Nephron progenitor cell (in vitro differentiated cells): ENCODE measurements around the gene OR2T6.

ENCODE experiments used
- DNase-seq: peaks from one replicate; pipeline ENCODE4 v3.0.0; 2021
- H3K27ac Mint-ChIP-seq: 2 replicates; pipeline ENCODE4 v1.8.0; 2021; ENCODE audit warnings: mild to moderate bottlenecking, moderate library complexity, mixed read lengths
- H3K27me3 Mint-ChIP-seq: 2 replicates; pipeline ENCODE4 v1.8.0; 2021; ENCODE audit warnings: mild to moderate bottlenecking, low read depth, mixed read lengths; ENCODE audit not compliant: poor library complexity
- H3K36me3 Mint-ChIP-seq: 2 replicates; pipeline ENCODE4 v1.8.0; 2021; ENCODE audit warnings: low read depth, mixed read lengths
- H3K4me1 Mint-ChIP-seq: 2 replicates; pipeline ENCODE4 v1.8.0; 2021; ENCODE audit warnings: mixed read lengths
- H3K4me3 Mint-ChIP-seq: 2 replicates; pipeline ENCODE4 v1.8.0; 2021; ENCODE audit warnings: mild to moderate bottlenecking, moderate library complexity, mixed read lengths
- H3K9me3 Mint-ChIP-seq: 2 replicates; pipeline ENCODE4 v1.8.0; 2021; ENCODE audit warnings: mild to moderate bottlenecking, moderate library complexity, mixed read lengths
- CTCF ChIP-seq: fragments of 200-600 bp; sonication (generic); IDR thresholded peaks from 2 replicates; pipeline ENCODE4 v1.5.0; 2021; ENCODE audit warnings: antibody characterized with exemption

OR2T6 gene

DNA sequence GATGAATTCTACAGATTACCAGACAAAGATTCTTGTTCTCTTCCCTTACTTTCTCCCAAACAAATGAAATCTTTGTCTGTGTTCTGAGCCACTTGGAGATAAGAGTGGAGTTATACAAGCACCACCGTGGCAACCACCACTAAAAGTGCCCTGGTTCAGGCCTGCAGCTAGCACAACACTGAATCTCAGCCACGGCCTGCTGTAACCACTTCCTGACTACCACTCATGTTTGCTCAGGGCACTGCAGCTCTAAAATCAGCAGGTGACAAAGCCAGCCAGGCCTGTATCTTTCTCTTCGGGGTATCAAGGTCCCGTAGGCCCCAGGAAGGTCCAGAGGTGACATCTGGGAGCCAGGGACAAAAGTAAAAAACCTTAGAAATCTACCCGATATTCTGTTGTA, 3.2 kb upstream of the OR2T6 start:
- Mint-ChIP-seq H3K9me3 (peaks cover 91% of the 10 kb centered on the region), H3K4me1 (no peaks in the 10 kb centered on the region), H3K4me3 (no peak overlapping the region), H3K36me3 (no peaks in the 10 kb centered on the region), H3K27me3 (no peaks in the 10 kb centered on the region), H3K27ac (no peak overlapping the region)
- TF ChIP-seq CTCF, result no peak
- no peak for DNase-seq

DNA sequence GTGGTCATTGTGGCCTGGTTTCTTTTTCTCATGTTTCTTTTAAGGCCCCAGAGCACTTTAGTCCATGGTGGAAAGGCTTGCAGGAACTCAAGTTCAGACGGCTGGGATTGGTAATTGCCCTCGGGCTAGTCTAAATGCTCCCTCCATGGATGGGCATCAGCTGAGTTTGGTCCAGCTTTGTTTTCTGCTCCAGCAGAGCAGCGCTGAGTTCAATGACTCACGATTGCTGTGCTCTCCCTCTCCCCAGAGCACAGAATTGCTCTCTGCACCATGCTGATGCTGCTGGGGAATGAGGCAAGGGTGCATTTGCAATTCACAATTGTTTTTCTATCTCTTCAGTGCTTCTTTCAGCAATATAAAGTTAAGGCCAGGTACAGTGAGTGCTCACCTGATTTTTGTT, 1.8 kb upstream of the OR2T6 start:
- no peaks in the 10 kb centered on the region for H3K36me3 Mint-ChIP-seq
- H3K4me3 Mint-ChIP-seq, result no peak overlapping the region
- H3K27me3 Mint-ChIP-seq, result no peaks in the 10 kb centered on the region
- H3K27ac Mint-ChIP-seq, result no peak overlapping the region
- no peak for TF ChIP-seq CTCF
- H3K4me1 Mint-ChIP-seq, result no peaks in the 10 kb centered on the region
- peaks cover 97% of the 10 kb centered on the region for H3K9me3 Mint-ChIP-seq
- no peak for DNase-seq

DNA sequence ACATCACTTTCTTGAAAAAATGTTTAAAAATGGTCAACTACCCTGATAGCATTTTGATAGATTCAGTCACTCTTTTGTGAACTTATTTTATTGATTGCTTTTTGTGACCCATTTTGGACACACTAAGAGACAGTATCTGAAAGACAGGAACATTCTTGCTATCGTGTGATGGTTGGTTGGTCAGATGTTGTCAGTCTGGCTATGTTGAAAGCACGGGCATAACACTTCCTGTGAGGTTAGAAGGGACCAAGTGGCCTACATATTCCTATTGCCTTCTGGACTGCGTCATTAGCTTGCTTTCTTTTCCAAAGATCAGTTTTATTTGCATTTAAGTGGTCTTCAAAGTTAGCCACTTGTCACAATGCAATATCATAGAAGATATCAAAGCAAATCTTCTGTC, 1.4 kb downstream of the OR2T6 start:
- H3K9me3 Mint-ChIP-seq, result peaks cover 84% of the 10 kb centered on the region
- no peak for TF ChIP-seq CTCF
- no peaks in the 10 kb centered on the region for H3K27me3 Mint-ChIP-seq
- H3K36me3 Mint-ChIP-seq, result no peaks in the 10 kb centered on the region
- H3K27ac Mint-ChIP-seq, result no peak overlapping the region
- no peak for DNase-seq
- H3K4me3 Mint-ChIP-seq, result no peak overlapping the region
- H3K4me1 Mint-ChIP-seq, result no peaks in the 10 kb centered on the region

DNA sequence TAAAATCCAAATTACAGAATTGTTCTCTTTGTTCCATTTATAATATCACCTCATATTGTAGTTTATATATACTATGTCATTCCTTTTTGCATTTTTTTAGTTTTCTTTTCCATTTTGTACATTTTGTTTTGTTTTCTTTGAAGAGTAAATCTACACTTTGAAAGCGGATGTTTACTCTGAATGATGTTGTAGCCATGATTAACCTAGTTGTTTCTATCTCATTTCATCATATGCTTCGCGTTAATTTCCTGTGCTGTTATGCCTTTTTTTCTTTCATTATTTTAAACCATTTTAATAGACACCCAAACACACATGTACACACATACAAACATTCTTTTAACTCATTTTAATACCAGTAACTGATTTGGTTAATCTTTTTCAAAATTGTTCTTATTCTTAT, 5.3 kb downstream of the OR2T6 start:
- H3K4me1 Mint-ChIP-seq, result no peaks in the 10 kb centered on the region
- H3K9me3 Mint-ChIP-seq, result peaks cover 70% of the 10 kb centered on the region
- TF ChIP-seq CTCF, result no peak
- no peak overlapping the region for H3K27ac Mint-ChIP-seq
- H3K36me3 Mint-ChIP-seq, result no peaks in the 10 kb centered on the region
- DNase-seq, result no peak
- H3K4me3 Mint-ChIP-seq, result no peak overlapping the region
- peaks cover 3% of the 10 kb centered on the region for H3K27me3 Mint-ChIP-seq

GRCh38 chr1:248388426-248388825, 12.9 kb downstream of the OR2T6 start:
- Mint-ChIP-seq H3K9me3 (peaks cover 85% of the 10 kb centered on the region), H3K4me3 (no peak overlapping the region), H3K36me3 (no peaks in the 10 kb centered on the region), H3K4me1 (no peaks in the 10 kb centered on the region), H3K27ac (no peak overlapping the region), H3K27me3 (no peaks in the 10 kb centered on the region)
- DNase-seq, result no peak
- no peak for TF ChIP-seq CTCF

DNA sequence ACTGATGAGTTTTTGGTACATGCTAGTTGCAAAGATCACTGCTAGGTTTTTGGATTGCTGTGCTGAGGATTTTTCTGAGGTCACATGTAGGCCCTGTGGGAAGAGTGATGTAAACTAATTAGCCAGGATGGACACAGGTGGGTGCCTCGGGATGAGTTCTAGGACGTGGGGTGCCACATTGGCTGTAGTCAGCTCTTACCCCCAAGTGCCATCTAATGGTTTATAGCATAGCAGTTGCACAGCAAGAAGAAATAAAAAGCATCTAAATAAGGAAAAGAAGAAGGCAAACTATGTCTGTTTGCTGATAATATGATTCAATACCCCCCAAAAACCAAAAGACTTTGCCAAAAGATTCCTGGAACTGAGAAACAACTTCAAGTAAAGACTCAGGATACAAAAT, 17.5 kb downstream of the OR2T6 start:
- Mint-ChIP-seq H3K4me1 (no peaks in the 10 kb centered on the region), H3K9me3 (peaks cover 95% of the 10 kb centered on the region), H3K27ac (no peak overlapping the region), H3K27me3 (no peaks in the 10 kb centered on the region), H3K4me3 (no peak overlapping the region), H3K36me3 (no peaks in the 10 kb centered on the region)
- no peak for TF ChIP-seq CTCF
- DNase-seq, result no peak
